SK-N-MC (cell line): ENCODE measurements around the gene VAPA.

ENCODE experiments used
- DNase-seq: peaks from one replicate; pipeline ENCODE4 v3.0.0-alpha.2; 2011; ENCODE audit warnings: low read depth, low spot score
- H3K27ac ChIP-seq: fragments of 200-600 bp; sonication (generic); 2 replicates; pipeline ENCODE4 v1.5.1; 2016; ENCODE audit warnings: mixed run types
- H3K36me3 ChIP-seq: fragments of 200-600 bp; sonication (generic); 2 replicates; pipeline ENCODE4 v1.6.1; 2017; ENCODE audit warnings: antibody characterized with exemption, low read length, mixed read lengths; ENCODE audit not compliant: insufficient read depth
- H3K4me3 ChIP-seq: fragments of 200-600 bp; sonication (generic); 2 replicates; pipeline ENCODE4 v1.5.1; 2016
- H3K9ac ChIP-seq: fragments of 200-600 bp; sonication (generic); 2 replicates; pipeline ENCODE4 v1.8.0; 2017; ENCODE audit warnings: mixed run types, mixed read lengths; ENCODE audit not compliant: insufficient read length
- H3K9me3 ChIP-seq: fragments of 200-600 bp; sonication (generic); 2 replicates; pipeline ENCODE4 v1.6.1; 2017; ENCODE audit warnings: low read depth, mild to moderate bottlenecking, antibody characterized with exemption, low read length, moderate library complexity, mixed read lengths
- EZH2 ChIP-seq: fragments of 200-600 bp; sonication (generic); IDR thresholded peaks from one replicate; pipeline ENCODE4 v1.6.1; 2017; ENCODE audit warnings: antibody characterized with exemption
- FOXP2 ChIP-seq: optimal IDR thresholded peaks from 2 replicates; pipeline ENCODE3; 2011; ENCODE audit warnings: mild to moderate bottlenecking, moderate library complexity; ENCODE audit not compliant: insufficient read depth; ENCODE audit errors: extremely low read length, control extremely low read depth
- POLR2AphosphoS5 ChIP-seq: IDR thresholded peaks from 2 replicates; pipeline ENCODE4 v1.6.1; 2012; ENCODE audit warnings: mild to moderate bottlenecking, low read depth, low read length, borderline replicate concordance

The VAPA gene

GRCh38 chr18:9871244-9871746 is 42.5 kb upstream of the VAPA start:
- TF ChIP-seq EZH2 (no peak), POLR2AphosphoS5 (no peak), FOXP2 (no peak)
- Histone ChIP-seq H3K9ac (no peak overlapping the region), H3K9me3 (no peaks in the 10 kb centered on the region), H3K36me3 (no peaks in the 10 kb centered on the region), H3K4me3 (no peak overlapping the region), H3K27ac (no peak overlapping the region)
- DNase-seq: no peak

- Histone ChIP-seq H3K9me3 (no peaks in the 10 kb centered on the region), H3K4me3 (no peak overlapping the region), H3K36me3 (no peaks in the 10 kb centered on the region), H3K9ac (no peak overlapping the region), H3K27ac (no peak overlapping the region)
- TF ChIP-seq EZH2 (no peak), FOXP2 (no peak), POLR2AphosphoS5 (no peak)
- DNase-seq: no peak
These were observed 41.0 kb upstream of the VAPA start for GRCh38 chr18:9872823-9873222.

GRCh38 chr18:9874728-9875127 is 39.1 kb upstream of the VAPA start:
- Histone ChIP-seq H3K9ac (no peak overlapping the region), H3K27ac (no peak overlapping the region), H3K9me3 (no peaks in the 10 kb centered on the region), H3K36me3 (no peaks in the 10 kb centered on the region), H3K4me3 (no peak overlapping the region)
- DNase-seq: no peak
- TF ChIP-seq FOXP2 (no peak), EZH2 (no peak), POLR2AphosphoS5 (no peak)

GRCh38 chr18:9876212-9876866 is 37.5 kb upstream of the VAPA start:
- no peak for DNase-seq
- Histone ChIP-seq H3K9me3 (no peaks in the 10 kb centered on the region), H3K4me3 (no peak overlapping the region), H3K36me3 (no peaks in the 10 kb centered on the region), H3K9ac (no peak overlapping the region), H3K27ac (no peak overlapping the region)
- TF ChIP-seq EZH2: no peak
- no peak for TF ChIP-seq FOXP2
- no peak for TF ChIP-seq POLR2AphosphoS5

GRCh38 chr18:9876867-9877654 is 36.8 kb upstream of the VAPA start:
- no peaks in the 10 kb centered on the region for H3K36me3 ChIP-seq
- no peak overlapping the region for H3K4me3 ChIP-seq
- TF ChIP-seq EZH2 (no peak), FOXP2 (no peak), POLR2AphosphoS5 (no peak)
- H3K9ac ChIP-seq: no peak overlapping the region
- DNase-seq: no peak
- H3K9me3 ChIP-seq: no peaks in the 10 kb centered on the region
- H3K27ac ChIP-seq: no peak overlapping the region

- no peak for TF ChIP-seq EZH2
- TF ChIP-seq POLR2AphosphoS5: no peak
- no peak for TF ChIP-seq FOXP2
- no peaks in the 10 kb centered on the region for H3K9me3 ChIP-seq
- H3K4me3 ChIP-seq: no peak overlapping the region
- H3K27ac ChIP-seq: no peak overlapping the region
- H3K9ac ChIP-seq: no peak overlapping the region
- H3K36me3 ChIP-seq: no peaks in the 10 kb centered on the region
- DNase-seq: no peak
These were observed 36.2 kb upstream of the VAPA start for GRCh38 chr18:9877655-9878014.

GRCh38 chr18:9878095-9878494 is 35.7 kb upstream of the VAPA start:
- DNase-seq: no peak
- H3K4me3 ChIP-seq: no peak overlapping the region
- no peaks in the 10 kb centered on the region for H3K9me3 ChIP-seq
- H3K36me3 ChIP-seq: no peaks in the 10 kb centered on the region
- H3K9ac ChIP-seq: no peak overlapping the region
- no peak overlapping the region for H3K27ac ChIP-seq
- no peak for TF ChIP-seq POLR2AphosphoS5
- no peak for TF ChIP-seq FOXP2

GRCh38 chr18:9878783-9879242 is 35.0 kb upstream of the VAPA start:
- H3K36me3 ChIP-seq: no peaks in the 10 kb centered on the region
- DNase-seq: no peak
- no peak for TF ChIP-seq POLR2AphosphoS5
- TF ChIP-seq EZH2: no peak
- no peak for TF ChIP-seq FOXP2
- H3K27ac ChIP-seq: no peak overlapping the region
- no peaks in the 10 kb centered on the region for H3K9me3 ChIP-seq
- H3K4me3 ChIP-seq: no peak overlapping the region
- H3K9ac ChIP-seq: no peak overlapping the region
